ENCODE data around the gene ARSG. TPM values are rescaled to one million over a fixed set of nuclear protein-coding genes. Genes with fewer than 3 reads are reported as not detected.

Gene ARSG
- total RNA-seq, 2 donors from 2014 or later, result 4.4 to 14.1 TPM

DNA sequence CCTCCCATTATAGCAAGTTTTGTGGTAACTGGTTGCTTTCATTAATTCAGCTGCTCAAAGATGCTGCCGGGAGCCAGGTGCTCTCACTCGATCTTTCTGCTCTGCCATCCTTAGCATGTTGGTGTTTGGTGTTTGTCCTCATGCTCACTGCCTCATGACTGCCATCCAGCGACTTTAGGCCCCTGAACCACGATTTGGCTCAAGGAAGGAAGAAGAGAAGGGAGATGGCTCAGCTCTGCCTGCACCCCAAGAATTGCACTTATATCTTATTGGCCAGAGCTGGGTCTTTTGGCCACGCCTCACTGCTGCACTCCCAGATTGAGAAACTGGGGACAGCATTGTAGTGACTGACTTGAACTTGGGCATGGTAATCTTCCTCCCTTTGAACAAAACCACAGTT is 52.7 kb downstream of the ARSG start:
- WGBS, 2 experiments (ENCODE audit: insufficient coverage in 1 of 2, insufficient read length in 1 of 2), result 87 to 97% methylated on average over 5 of the region's 5 CpGs
- Histone ChIP-seq H3K27ac (ENCODE audit: low read depth, low read length) (no peak overlapping the region), H3K27me3 (ENCODE audit: control insufficient read depth, insufficient read depth, low read length, poor library complexity, severe bottlenecking) (no peaks in the 10 kb centered on the region), H3K9me3 (ENCODE audit: control insufficient read depth, low read length) (no peaks in the 10 kb centered on the region), H3K9ac (ENCODE audit: extremely low read depth, low read length, poor library complexity, severe bottlenecking) (no peak overlapping the region), H3K4me3 (ENCODE audit: low read length) (no peak overlapping the region), H3K36me3 (ENCODE audit: control insufficient read depth, insufficient read depth, low read length) (no peaks in the 10 kb centered on the region), H3K4me1 (ENCODE audit: control insufficient read depth, insufficient read depth, low read length) (peaks cover 4% of the 10 kb centered on the region)
- no peak overlapping the region for H3K4me3 Mint-ChIP-seq
- no peak for TF ChIP-seq CTCF (conservative IDR thresholded peaks at IDR 0.05)
- no peaks in the 10 kb centered on the region for H3K9me3 Mint-ChIP-seq
- no peak overlapping the region for H3K27ac Mint-ChIP-seq
- DNase-seq, result no peak
- H3K36me3 Mint-ChIP-seq (ENCODE audit: low read depth), result no peaks in the 10 kb centered on the region
- no peaks in the 10 kb centered on the region for H3K27me3 Mint-ChIP-seq (ENCODE audit: insufficient read depth)
- peaks cover 8% of the 10 kb centered on the region for H3K4me1 Mint-ChIP-seq

GRCh38 chr17:68344701-68345136 is 53.4 kb downstream of the ARSG start:
- Mint-ChIP-seq H3K9me3 (no peaks in the 10 kb centered on the region), H3K36me3 (ENCODE audit: low read depth) (no peaks in the 10 kb centered on the region), H3K27ac (no peak overlapping the region), H3K4me3 (no peak overlapping the region), H3K4me1 (peaks cover 8% of the 10 kb centered on the region), H3K27me3 (ENCODE audit: insufficient read depth) (no peaks in the 10 kb centered on the region)
- TF ChIP-seq CTCF (conservative IDR thresholded peaks at IDR 0.05), result no peak
- Histone ChIP-seq H3K9me3 (ENCODE audit: control insufficient read depth, low read length) (no peaks in the 10 kb centered on the region), H3K27me3 (ENCODE audit: control insufficient read depth, insufficient read depth, low read length, poor library complexity, severe bottlenecking) (no peaks in the 10 kb centered on the region), H3K4me1 (ENCODE audit: control insufficient read depth, insufficient read depth, low read length) (peaks cover 4% of the 10 kb centered on the region), H3K9ac (ENCODE audit: extremely low read depth, low read length, poor library complexity, severe bottlenecking) (no peak overlapping the region), H3K27ac (ENCODE audit: low read depth, low read length) (no peak overlapping the region), H3K4me3 (ENCODE audit: low read length) (no peak overlapping the region), H3K36me3 (ENCODE audit: control insufficient read depth, insufficient read depth, low read length) (no peaks in the 10 kb centered on the region)
- no peak for DNase-seq
- 88 to 91% methylated on average over 4 of the region's 4 CpGs for WGBS, 2 experiments (ENCODE audit: insufficient coverage in 1 of 2, insufficient read length in 1 of 2)

DNA sequence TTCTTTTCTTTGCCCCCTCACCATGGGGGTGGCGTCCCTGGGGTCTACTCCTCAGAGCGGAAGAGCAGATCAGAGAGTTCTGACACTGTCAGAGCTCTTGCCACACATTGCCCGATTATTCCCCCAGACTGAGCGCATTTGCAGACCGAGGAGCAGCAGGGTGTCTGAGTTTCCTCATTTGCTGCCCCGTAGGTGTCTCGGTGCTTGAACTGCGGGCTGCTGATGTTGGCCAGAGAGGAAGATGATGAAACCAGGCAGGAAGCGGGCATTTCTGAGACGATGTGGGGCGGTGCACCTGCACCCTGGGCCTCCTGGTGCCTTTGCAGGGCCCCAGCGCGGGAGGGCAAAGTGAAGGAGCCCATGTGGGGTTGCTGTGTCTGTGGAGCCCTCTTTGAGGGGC is 55.2 kb downstream of the ARSG start:
- Mint-ChIP-seq H3K36me3 (ENCODE audit: low read depth) (no peaks in the 10 kb centered on the region), H3K27ac (no peak overlapping the region), H3K9me3 (no peaks in the 10 kb centered on the region), H3K27me3 (ENCODE audit: insufficient read depth) (no peaks in the 10 kb centered on the region), H3K4me1 (peaks cover 8% of the 10 kb centered on the region), H3K4me3 (no peak overlapping the region)
- no peaks in the 10 kb centered on the region for H3K9me3 ChIP-seq (ENCODE audit: control insufficient read depth, low read length)
- H3K4me1 ChIP-seq (ENCODE audit: control insufficient read depth, insufficient read depth, low read length), result peaks cover 4% of the 10 kb centered on the region
- H3K27me3 ChIP-seq (ENCODE audit: control insufficient read depth, insufficient read depth, low read length, poor library complexity, severe bottlenecking), result no peaks in the 10 kb centered on the region
- no peaks in the 10 kb centered on the region for H3K36me3 ChIP-seq (ENCODE audit: control insufficient read depth, insufficient read depth, low read length)
- H3K9ac ChIP-seq (ENCODE audit: extremely low read depth, low read length, poor library complexity, severe bottlenecking), result no peak overlapping the region
- H3K4me3 ChIP-seq (ENCODE audit: low read length), result no peak overlapping the region
- no peak for TF ChIP-seq CTCF (conservative IDR thresholded peaks at IDR 0.05)
- no peak overlapping the region for H3K27ac ChIP-seq (ENCODE audit: low read depth, low read length)
- DNase-seq, result no peak
- WGBS, 2 experiments (ENCODE audit: insufficient coverage in 1 of 2, insufficient read length in 1 of 2), result 87 to 94% methylated on average over 10 to 13 of the region's 13 CpGs

All from endodermal cell (in vitro differentiated cells).